Thyroid gland (tissue), 4 donors: ENCODE data around the gene ESRP2.

Experiments used
- POLR2A ChIP-seq, 2 donors: fragments of 450-650 bp; IDR thresholded peaks; one replicate each; pipeline ENCODE4 v1.6.1; 2017; ENCODE audit warnings: antibody characterized with exemption in 2 of 2, mild to moderate bottlenecking in 2 of 2, moderate library complexity in 1 of 2
- TF ChIP-seq, protein P1 (sequence below), 6 experiments: fragments of 200-600 bp in 3 of 6; fragments of 450-650 bp in 3 of 6; sonication (generic) in 3 of 6; IDR thresholded peaks; one replicate each; pipeline ENCODE4 v1.5.1; 2016 to 2019; ENCODE audit warnings: antibody characterized with exemption in 6 of 6, mild to moderate bottlenecking in 2 of 6, inconsistent platforms in 1 of 6, moderate library complexity in 1 of 6

GRCh38 chr16:68259007-68259825, 23.3 kb upstream of the ESRP2 start:
- TF ChIP-seq, protein P1, sequence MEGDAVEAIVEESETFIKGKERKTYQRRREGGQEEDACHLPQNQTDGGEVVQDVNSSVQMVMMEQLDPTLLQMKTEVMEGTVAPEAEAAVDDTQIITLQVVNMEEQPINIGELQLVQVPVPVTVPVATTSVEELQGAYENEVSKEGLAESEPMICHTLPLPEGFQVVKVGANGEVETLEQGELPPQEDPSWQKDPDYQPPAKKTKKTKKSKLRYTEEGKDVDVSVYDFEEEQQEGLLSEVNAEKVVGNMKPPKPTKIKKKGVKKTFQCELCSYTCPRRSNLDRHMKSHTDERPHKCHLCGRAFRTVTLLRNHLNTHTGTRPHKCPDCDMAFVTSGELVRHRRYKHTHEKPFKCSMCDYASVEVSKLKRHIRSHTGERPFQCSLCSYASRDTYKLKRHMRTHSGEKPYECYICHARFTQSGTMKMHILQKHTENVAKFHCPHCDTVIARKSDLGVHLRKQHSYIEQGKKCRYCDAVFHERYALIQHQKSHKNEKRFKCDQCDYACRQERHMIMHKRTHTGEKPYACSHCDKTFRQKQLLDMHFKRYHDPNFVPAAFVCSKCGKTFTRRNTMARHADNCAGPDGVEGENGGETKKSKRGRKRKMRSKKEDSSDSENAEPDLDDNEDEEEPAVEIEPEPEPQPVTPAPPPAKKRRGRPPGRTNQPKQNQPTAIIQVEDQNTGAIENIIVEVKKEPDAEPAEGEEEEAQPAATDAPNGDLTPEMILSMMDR (IDR thresholded peaks at IDR 0.05) = no peak
- TF ChIP-seq POLR2A (IDR thresholded peaks at IDR 0.05) = no peak
